ENCODE data around the gene THNSL1.

DNA sequence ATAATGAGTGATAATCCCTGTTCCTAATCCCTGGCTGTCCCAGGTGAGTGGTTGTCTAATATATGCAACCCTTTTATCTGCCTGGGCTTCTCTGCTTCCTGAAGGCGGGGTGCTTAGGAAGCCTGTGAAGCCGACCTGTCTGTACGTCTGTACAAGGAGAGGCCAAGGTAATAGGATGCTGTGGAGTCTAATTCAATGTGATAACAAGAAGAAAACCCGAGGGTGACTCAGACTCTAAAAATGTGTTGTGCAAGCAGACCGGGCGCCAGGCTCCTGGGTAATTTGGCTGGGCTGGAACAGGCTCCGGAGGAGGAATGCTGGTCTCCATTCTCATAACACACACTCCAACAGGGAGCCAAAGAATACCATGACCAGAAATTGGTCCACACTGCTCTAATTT lies 43.6 kb downstream of the THNSL1 start:
- no peak for TF ChIP-seq CTCF (IDR thresholded peaks at IDR 0.05)
- no peak for TF ChIP-seq POLR2A (IDR thresholded peaks at IDR 0.05)
